Activated CD4-positive, alpha-beta T cell treated with anti-CD3 and anti-CD28 coated beads, Interleukin-2, amount 50 U/mL, for 16 hours (primary cell): ENCODE results near the gene SFN.
A peak's percentile ranks its signal among the peaks of the same experiment; 100 is the strongest.
"Not testable (repeated sequence)": the region's sequence is repeated elsewhere in the genome, so short reads cannot be mapped to it uniquely, and the experiment has no call there.

Experiments used
- DNase-seq: peaks from one replicate; pipeline ENCODE4 v3.0.0-alpha.2; 2020

SFN gene

DNA sequence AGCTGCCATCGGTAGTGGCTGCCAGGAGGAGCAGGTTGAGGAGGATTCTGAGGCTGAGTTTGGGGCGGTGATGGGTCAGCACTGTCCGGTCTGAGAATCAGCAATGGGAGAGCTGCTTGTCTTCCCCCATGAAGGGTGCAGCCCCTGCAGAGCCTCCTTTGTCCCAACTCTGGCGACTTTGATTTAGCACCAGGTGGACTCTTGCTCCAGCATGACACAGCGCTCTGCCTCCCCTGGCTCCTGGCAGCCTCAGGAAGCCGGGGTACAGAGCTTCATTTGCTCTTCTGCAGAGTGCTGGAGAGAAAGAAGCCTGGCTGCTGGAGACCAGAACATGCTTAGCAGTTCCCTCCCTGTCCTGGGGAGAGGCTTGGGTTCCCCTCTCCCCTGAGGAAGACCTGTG lies 23.2 kb upstream of the SFN start:
- no peak for DNase-seq

DNA sequence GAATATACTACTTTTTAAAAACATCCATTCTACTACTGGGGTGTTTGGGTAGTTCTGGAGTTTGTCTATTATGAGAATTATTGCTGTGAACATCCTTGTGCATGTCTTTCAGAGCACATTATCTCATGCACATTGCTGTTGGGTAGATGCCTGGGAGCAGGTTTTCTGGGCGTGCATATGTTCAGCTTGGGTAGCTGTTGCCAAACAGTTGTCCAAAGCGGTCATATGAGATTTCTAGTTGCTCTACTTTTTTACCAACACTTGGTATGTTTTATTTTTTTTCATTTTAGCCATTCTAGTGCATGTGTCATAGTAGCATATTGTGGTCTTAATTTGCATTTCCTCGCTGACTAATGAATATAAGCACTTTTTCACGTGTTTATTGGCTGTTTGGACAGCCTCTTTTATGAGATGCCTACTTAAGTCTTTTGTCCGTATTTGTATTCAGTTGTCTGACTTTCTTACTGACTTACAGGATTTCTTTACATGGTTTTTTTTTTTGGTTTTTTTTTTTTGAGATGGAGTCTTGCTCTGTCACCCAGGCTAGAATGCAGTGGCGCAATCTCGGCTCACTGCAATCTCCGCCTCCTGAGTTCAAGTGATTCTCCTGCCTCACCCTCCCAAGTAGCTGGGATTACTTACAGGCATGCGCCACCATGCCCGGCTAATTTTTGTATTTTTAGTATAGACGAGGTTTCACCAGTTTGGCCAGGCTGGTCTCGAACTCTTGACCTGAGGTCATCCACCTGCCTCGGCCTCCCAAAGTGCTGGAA lies 18.3 kb upstream of the SFN start:
- no peak for DNase-seq

DNA sequence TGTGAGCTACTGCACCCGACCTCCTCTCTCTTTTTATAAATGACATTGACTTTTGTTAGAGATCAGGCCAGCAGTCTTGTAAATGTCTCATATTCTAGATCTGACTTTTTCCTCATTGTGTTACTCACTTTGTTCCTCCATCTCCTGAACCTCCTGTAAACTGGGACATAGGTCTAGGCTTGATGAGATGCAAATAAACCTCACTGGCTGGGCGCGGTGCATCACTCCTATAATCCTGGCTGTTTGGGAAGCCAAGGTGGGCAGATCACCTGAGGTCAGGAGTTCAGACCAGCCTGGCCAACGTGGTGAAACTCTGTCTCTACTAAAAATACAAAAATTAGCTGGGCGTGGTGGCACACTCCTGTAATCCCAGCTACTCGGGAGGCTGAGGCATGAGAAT lies 15.1 kb upstream of the SFN start:
- DNase-seq = not testable (repeated sequence)

GRCh38 chr1:26848499-26848898 lies 14.4 kb upstream of the SFN start:
- DNase-seq = no peak

DNA sequence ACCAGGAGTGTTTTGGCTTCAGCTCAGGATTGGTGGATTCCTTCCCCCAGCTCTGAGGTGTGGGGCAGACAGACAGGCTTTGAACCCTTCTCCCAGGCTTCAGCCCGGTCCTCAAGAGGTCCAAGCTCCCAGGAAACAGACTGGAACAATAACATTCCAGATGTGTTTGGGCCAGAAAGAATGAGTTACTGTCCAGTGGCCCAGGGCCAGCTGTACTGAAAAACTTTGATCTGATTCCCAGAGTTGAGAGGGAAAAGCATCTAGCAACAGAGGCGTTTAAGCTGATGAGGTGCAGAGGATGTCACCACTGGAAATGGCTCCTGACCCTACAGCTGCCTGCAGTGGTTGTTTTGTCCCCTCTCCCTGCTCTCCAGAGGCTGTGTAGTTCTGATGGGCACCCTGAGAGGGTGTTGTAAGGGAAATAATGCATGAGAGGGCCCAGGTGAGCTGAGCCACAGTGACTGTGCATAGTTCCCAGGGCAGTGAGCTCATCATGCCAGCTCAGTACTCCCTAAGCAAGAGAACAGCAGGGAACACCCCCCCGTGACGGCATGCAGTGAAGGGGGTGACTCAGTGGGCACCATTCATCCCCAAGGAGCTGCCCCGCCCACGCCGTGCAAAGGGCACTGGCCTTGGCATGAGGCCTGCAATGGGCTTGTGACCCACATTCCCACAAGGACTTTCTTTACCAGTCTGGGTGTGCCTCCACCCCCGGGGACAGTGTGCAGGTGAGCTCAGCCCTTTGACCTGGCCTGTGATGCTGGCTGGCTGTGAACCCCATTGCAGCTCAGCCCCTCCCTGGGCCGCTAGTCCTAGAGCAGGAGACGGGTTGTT lies 13.8 kb upstream of the SFN start:
- no peak for DNase-seq

DNA sequence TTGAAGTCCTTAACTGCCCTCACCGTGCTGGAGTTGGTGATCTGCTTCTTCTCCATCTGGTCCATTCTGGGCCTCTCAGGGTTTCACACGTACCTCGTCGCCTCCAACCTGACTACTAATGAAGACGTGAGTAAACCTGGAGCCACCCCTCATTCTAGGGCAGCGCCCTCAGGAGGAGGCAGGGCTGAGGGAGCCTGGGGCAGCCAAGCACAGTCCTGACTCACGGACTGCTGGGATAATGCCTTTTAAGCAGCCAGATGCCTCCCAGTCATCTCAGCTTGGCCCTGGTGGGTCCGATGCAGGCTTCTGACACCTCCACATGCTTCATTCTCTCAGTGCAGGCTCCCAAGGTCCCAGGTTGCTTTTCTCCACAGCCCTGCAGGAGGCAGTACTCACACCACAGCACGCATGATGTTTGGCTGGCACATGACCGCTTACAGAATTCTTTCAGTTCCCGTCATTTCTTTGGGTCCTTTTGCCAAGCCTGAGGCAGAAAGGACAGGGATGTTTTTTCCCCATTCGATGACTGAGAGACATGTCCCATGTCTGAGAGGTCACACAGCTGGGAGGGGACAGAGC lies 11.8 kb upstream of the SFN start:
- DNase-seq = no peak

DNA sequence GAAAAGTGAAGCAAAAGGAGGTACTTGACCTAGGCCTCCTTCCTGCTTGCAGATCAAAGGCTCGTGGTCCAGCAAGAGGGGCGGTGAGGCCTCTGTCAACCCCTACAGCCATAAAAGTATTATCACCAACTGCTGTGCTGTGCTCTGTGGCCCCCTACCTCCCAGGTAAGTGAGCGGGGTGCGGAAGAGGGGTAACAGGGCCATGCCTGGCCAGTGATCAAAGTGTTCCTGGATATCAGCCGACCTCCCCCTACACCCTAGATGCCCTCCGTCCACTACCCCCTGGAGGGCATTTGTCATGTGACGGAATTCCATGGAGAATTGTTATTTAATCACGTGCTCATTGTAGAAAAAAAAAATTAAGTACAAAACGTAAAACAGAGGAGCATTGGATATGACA lies 10.2 kb upstream of the SFN start:
- no peak for DNase-seq

DNA sequence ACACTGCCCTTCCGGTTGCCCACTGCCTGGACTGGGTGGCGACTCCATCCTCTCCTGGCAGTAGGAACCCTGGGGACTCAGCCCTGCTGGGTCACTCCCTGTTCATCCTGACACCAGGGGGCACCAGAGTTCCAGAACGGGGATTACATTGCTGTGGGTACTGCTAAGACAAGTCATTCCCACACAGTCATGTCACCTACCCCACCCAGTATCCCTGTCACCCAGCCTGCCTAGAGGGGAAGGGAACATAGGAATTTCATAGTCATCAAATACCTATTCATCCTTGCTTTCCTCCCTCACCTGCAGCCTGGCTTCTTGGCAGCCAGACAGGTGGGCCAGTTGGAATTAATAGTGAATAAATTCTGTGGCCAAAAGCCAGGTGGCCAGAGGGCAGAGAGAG lies 9.8 kb upstream of the SFN start:
- DNase-seq = peak; percentile 76

DNA sequence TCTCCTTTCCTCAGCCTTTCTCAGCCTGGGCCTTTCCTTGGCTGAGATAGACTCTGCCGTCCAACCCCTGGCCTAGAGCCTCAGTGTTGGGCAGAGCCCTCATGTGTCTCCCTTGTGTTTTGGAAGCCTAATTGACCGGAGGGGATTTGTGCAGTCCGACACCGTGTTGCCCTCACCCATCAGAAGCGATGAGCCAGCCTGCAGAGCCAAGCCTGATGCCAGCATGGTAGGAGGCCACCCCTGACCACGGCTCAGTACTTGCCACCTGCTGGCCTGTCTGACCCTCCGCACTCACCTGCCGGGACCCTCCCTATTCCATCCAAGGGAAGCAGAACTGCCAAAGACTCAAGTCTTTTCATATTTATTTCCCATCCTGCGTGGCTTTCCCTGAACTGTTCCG lies 9.3 kb upstream of the SFN start:
- DNase-seq = no peak

- DNase-seq = no peak
Observed at GRCh38 chr1:26854906-26855305, 8.0 kb upstream of the SFN start.

DNA sequence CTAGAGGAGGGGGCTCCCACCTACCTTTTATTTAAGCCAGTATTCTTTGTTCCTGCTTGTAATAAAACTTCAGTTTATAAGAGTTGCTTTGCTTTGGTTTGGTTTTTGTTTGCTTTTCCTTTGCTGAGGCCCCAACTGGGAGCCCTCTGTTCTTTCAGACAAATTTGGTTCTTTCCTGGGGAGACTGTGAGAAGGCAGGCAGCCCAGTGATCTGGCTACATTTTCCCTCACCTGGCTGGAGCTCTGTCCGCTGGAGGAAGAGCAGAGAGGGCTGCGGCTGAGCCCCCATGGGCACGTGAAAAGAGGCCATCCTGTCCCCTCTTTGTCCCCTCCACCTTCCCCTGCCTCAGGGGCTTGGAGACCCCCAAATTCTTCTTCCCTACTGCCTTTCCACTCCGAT lies 7.3 kb upstream of the SFN start:
- DNase-seq = no peak

DNA sequence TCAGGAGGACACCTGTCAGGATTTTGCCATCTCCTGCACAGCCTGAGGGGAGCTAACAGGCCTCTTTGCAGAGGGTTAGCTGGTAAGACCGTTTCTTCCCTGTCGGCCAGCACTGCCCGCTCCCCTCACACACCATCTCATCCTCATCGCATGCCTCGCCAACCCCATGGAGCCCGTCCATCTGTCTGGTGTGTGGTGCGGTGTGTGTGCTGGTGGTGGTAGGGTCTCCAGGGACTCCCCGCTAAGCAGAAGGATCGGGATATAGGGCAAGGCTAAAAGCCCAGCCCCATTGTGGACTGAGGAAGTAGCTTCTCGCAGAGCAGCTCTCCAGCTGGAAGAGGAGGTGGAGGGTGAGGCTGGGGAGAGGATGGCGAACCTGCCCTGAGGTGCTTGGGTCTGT lies 6.8 kb upstream of the SFN start:
- no peak for DNase-seq

- no peak for DNase-seq
Observed at GRCh38 chr1:26856604-26857469, 6.1 kb upstream of the SFN start.

DNA sequence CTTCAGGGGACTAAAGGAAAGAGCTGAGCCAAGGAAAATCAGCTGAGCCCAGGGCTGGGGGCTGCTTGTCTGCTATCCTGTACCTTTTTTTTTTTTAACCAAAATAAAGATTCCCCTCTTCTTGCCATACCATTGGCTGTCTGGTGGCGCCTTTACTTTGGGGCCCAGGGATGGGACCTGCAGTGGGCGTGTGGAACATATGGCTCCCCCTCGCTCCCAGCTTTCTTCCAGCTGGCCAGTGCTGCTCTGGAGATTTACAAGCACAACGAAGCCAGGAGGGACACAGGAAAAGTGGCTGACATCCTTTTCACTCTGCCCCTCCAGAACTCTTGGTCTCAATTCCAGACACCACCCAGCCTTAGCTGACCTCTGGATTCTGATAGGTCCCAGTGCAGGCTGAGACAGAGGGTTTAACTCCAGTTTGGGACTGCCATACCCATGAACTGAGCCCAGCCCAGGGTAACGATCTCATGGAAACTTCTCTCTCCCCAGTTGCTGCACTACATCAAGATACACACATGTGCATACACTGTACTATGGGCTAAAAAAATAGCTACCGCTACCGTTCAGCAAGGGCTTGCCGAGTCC lies 5.4 kb upstream of the SFN start:
- no peak for DNase-seq

- no peak for DNase-seq
Observed at GRCh38 chr1:26858160-26858559, 4.8 kb upstream of the SFN start.

DNA sequence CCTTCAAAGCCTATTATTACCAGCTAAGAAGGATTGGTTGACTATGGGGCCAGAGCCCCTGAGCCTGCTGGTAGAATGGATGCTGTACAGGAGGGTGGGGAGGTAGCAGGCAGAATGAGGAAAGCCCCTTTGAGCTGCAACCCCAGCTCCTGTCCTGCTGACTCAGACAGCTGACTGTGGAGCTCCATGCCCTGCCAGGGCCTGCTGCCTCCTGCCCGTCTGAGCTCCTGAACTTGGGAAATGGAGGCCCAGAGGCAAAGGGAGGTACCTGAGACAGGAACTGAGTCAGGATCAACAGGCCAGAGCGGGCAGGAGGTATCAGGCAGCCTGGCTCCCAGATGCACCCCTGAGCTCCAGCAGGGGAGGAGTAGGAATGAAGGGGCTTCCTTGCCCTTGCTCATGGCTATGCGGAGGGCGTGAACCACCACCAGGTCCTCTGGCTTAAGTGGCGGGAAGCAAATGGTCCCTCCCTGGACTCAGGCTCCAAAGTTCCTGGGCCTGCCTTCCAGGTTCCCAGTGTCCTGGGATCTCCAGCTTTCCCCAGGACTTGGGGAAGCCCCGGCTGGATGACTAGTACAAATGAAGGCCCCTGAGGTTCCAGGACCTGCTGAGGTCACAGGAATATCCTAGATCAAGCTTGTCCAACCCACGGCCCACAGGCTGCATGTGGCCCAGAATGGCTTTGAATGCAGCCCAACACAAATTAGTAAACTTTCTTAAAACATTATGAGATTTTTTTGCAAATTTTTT lies 3.9 kb upstream of the SFN start:
- no peak for DNase-seq

DNA sequence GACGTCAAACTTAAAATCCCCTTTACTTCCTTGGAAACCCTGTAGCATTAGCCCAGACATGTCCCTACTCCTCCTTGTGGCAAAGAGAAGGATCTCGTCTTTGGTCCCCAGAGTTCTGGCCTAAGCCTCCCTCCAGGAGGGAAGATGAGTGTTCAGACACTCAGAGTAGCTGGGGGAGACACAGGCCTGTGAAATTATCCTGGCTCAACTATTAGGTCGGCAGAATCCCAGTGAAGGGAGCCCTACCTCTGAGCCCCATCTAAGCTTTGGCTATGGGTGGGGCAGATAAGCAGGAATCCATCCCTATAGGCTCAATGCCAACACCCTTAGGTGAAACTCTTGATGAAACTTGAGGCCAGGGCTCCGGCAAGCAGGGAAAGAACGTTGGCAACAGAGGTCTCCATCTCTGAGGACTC lies 1.7 kb upstream of the SFN start:
- DNase-seq = no peak

- no peak for DNase-seq
Observed at GRCh38 chr1:26861889-26862378, 1.0 kb upstream of the SFN start.

DNA sequence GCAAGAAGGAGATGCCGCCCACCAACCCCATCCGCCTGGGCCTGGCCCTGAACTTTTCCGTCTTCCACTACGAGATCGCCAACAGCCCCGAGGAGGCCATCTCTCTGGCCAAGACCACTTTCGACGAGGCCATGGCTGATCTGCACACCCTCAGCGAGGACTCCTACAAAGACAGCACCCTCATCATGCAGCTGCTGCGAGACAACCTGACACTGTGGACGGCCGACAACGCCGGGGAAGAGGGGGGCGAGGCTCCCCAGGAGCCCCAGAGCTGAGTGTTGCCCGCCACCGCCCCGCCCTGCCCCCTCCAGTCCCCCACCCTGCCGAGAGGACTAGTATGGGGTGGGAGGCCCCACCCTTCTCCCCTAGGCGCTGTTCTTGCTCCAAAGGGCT lies 732 bp downstream of the SFN start:
- no peak for DNase-seq

DNA sequence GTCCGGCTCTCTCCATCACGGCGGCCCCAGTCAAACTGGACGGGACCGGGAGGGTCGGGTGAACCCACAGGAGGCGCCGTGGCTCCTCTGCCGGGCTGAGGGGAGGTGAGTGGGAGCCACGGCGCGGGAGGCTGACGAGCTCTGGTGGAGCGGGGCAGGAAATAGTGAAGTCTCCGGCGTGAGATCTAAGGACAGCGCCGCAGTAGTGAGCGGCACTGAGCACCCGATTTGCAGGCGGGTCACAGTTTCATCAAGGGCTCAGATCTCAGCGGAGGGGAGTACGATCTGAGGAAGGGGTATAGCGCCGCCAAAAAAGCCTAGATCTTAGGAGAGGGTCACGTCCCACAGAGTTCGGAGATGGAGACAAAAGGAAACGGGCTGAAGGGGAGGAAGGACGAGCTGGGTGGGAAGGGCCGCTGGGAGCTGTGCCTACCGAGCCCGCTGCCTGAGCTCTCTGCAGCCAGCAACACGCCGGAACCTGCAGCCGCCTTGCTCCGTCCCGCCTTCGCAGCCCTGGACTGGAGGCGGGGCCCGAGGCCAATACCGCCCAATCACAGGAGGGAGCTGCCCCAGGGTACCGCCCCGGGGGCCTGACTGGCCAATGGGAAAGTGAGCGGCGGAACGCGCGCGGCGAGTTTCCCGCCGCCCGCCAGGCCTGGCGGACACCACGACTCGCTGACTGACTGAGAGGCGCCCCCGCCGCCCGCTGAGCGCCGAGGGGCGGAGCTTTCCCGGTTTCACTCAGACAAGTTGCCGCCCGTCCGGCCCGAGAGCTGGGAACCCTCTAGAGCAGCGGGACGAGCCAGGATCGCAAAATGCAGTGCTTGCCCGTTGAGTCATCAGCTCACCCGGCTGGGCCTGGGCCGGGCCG lies 1.9 kb downstream of the SFN start:
- DNase-seq = peak; percentile 98

- not testable (repeated sequence) for DNase-seq
Observed at GRCh38 chr1:26873097-26873496, 10.1 kb downstream of the SFN start.
